GM19240 (cell line): ENCODE measurements around the gene ASTN1.
"Not testable (repeated sequence)": the region's sequence is repeated elsewhere in the genome, so short reads cannot be mapped to it uniquely, and the experiment has no call there.

Experiments used
- DNase-seq: peaks from one replicate; pipeline ENCODE4 v3.0.0; 2011; ENCODE audit warnings: low spot score; ENCODE audit not compliant: insufficient read length

ASTN1 gene

DNA sequence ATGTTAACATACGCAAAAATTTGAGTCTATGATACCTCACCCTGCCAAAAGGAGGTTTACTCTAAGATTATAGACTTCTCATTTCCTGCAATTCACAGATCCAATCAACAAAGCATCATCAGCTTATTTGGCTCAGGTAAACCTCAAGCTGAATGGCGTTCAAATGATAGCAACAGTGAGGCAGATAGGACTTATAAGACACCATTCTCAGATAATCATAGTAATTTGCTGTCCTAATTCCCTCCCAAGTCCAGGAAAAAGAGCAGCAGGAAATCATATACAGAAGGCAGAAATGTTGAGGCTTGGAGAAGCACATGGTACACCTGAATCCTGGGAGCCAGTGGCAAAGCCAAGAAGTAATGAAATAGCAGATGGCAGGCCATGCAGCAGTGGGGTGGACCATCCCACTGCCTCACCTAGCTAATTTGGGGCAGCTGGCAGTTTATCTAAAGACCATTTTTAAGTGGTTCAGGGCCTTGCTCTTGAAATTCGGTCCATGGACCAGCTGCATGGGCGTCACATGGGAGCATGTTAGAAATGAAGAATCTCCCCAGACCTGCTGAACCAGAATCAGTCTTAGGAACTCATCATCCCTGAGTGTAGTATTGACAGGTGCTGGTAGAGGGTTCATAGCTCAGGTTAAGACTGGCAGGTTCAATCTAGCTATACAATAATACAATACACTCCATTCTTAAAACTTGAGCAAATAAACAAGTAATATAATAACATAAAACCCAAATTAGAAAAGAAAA is 57.7 kb downstream of the ASTN1 start:
- DNase-seq: no peak

DNA sequence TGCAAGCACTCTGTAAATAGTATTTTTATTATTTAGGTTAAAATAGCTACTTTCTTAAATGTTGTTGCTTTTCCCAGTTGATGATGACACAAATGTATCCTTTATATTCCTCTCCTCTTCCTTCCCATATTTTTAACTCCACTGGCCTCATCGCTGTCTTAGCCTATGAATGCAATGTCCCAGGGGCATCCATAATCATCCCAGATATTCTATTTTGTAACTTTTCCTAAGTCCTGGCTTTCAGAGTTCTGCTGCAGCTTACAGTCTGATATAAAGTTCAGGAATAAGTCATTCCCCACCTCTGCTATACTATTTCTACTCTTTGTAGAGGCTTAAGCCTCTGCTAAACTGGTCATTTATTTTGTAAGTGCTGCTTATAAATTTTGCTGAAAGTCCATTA is 58.3 kb downstream of the ASTN1 start:
- no peak for DNase-seq

DNA sequence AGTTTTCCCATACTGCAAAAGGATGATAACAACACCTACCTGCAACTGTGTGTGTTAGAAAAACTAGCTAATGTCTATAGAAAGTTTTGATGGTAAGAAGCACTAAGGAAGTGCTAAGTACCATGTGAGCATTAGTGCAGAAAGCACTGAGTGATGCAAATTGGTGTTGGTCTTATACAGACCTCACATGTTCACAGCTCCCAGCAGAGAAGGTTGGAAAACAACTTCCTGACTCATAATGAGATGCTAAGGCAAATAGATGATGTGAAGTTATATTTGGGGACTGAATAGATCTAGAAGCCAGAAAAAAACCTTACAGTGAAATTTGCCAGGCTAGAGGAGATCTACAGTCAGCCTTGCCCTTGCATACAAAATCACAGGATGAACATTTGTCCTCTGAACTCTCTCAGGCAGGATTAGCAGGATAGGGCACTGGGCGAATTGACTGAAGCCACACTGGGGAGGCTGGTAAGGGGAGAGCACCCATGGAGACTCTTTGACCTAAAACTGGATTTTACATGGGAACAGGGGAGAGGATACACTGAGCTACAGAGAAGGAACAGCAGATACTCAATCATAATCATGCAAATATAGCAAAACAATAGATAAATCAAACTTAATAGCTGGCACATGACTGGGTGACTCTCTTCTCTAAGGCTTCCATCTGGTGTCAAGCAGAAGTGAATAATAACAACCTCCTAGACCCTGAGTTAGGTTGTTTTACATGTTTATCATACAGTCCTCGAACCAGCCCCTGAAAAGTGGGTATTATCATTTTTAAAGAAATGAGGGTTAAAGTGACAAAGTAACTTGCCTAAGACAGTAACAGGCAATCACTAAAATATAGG is 61.3 kb downstream of the ASTN1 start:
- DNase-seq: no peak

DNA sequence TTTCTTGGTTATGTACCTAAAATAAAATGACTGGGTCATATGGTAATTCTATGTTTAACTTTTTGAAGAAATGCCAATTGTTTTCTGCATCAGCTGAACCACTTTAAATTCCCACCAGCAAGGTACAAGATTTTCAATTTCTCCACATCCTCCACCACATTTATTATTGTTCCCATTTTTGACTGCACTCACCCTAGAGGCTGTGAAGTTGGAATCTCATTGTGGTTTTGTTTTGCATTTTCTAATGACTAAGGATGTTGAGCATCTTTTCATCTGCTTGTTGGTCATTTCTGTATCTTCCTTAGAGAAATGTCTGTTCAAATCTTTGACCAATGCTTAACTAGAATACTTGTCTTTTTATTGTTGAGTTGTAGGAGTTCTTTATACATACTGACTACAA is 72.5 kb downstream of the ASTN1 start:
- DNase-seq: no peak

DNA sequence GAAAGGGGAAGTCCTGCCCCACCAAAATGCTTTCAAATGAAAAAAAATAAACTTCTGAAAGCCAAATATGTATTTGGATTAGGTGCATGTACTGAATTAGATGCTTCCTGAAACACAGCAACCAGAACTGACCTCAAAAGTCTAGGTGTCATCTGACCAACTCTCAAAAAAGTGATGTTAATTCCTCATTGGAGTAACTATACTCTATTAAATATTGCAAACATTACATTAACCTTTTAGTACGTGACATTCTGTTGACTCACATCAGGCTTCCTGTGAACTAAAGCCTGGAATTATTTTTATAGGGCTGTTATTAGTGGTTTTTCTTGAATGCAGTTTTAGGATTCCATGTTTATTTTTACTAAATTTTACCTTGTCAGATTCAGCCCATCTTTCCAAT is 73.5 kb downstream of the ASTN1 start:
- DNase-seq: no peak

DNA sequence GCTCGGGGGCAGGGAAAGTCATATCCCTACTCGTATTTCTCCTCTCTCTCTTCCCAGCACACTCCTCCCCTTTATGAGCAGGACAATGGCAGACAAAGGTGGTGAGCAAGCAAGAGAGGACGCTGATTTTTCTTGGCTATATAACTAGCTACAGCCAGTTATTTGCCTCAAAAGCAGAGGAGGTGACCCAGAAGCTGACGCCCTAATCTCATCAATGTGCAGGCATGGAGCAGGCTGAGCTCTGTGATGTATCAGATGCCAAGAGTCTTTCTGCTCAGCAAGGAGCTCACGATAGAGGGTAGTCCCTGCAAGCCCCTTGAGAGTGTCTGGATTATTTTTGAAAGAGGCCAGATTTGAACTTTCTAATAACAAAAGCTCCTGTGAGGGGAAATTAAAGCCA is 75.5 kb downstream of the ASTN1 start:
- DNase-seq: no peak

DNA sequence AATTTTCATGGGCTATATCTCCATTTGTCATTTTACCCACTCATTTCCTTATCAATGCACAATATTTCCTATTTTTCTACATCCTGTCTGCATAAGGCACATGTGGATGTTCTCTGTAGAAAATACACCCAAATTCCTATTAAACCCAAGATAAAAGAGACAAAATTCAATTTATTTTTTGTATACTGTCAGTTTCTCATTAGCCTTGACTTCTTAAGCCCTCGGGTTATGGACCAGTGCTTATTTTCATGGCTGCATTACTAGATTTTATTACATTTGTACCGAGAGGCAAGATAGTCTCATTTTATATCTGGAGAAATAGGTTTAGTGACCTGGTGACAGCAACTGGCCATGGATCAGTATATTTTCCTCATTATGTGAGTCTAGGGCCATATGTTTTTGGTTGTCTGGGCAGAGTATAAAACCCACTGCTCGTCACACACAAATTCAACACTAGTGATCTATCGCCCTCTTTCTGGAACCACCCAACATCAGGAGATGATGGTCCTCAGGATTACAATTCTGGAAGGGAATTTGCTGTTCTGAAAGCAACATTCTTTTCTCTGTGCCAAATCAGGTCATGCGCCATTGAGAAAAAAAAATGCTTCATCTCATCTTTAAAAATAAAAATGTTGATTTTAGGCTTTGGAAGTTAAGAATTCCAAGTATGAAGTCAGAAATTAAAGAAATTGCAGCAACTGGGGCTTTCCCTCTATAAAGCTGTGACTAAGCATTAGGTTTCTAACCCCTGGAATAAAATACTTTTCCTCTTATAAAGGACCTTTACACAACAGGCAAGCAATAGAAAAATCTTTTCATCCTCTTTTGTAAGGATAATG is 81.4 kb downstream of the ASTN1 start:
- no peak for DNase-seq

DNA sequence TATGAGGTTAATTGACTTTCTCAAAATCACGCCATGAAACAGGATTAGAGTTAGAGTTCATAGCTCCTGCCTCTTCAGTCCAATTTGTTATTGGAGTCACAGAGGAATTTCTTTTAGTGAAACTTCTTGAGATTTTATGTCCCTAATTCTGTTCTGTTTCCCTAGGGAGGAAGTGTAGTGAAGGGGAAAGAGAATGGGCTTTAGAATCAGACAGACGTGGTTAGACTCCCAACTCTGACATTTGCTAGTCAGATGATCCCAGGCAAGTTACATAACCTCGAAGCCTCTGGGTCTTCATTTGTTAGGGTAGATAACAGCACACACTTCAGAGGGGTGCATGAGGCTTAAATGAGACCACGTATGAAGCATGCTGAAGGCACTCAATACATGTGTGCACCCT is 83.9 kb downstream of the ASTN1 start:
- no peak for DNase-seq

DNA sequence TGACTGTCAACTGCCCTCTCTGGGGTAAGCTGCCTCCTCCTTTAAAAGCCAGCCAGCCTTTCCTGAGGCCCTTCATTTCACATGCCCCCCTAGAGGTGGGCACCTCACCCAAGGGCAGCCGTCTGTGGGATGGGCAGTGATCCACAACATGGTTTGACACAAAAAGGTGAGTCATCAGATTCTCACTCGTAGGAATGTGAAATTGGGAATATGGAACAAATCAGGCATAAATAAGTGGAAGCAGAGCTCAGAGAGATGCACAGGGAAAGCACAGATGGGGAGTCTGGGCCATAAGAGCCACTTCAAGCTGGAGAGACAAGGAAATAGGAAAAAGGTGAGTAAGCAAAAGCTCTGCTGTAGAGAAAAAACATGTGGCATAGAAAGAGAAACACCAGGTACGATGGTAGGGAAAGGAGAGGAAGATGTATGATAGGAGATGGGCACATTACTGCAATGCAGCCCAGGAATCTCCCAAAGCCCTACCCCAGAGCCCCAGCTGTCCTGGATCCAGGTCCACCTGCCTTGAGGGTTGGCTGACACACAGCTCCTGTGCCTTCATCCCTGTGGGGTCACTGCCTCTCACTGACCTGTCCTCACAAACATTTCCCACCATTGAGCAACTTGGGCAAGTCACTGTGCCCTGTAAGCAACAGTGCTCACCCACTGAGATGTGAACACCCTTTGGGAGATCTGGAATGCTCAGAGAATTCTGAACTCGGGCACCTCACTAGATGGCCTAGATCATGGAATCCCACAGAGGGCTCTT is 86.6 kb downstream of the ASTN1 start:
- no peak for DNase-seq

DNA sequence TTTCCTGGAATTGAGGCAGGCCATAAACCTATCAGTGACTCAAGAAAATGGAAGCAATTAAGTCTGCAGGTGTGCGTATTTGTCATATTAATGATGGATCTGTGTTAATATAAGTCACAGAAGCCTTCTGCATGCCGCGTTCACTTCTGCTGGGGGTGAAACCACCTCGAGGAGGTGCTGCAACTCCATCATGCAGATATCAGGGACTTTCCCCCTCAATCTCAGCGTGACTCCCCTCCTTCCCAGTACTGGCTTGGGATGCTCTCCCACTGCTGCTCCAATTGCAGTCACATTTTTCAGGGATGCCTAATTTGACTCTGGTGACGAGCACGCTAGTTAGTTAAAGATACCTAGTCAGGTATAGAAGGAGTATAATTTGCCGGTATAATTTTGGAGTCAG is 87.5 kb downstream of the ASTN1 start:
- no peak for DNase-seq

DNA sequence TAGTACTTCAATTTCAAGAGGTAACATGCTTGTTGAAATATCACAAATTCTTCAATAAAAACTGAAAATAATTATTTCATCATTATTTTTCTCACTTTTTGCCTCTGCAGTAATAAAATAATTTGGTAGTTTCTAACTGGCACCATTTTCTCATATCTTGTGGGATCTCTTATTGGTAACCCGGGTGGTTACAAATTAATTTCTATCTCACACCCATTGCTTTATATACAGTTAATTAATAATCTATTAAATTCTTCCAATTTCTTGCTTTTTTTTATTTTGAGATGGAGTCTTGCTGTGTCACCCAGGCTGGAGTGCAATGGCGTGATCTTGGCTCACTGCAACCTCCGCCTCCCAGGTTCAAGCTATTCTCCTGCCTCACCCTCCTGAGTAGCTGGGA is 89.7 kb downstream of the ASTN1 start:
- DNase-seq: not testable (repeated sequence)

DNA sequence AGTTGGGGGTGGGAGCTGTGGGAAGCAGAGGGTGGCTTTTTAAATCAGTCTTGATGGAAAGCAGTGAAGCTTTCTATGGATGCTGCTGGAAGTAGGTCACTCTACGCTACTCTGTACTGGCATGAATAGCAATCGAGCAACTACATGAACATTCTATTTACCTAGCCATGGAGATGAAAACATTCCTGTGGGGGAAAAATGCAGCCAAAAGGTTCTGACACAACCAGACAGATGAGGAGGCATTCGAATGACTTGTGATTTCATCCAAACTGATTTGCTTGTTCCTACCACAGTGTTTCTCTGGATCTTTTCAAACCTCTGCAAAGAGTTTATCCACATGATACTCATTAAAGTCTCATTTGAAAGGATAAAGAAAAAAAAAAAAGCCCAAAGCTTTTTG is 95.0 kb downstream of the ASTN1 start:
- DNase-seq: no peak

DNA sequence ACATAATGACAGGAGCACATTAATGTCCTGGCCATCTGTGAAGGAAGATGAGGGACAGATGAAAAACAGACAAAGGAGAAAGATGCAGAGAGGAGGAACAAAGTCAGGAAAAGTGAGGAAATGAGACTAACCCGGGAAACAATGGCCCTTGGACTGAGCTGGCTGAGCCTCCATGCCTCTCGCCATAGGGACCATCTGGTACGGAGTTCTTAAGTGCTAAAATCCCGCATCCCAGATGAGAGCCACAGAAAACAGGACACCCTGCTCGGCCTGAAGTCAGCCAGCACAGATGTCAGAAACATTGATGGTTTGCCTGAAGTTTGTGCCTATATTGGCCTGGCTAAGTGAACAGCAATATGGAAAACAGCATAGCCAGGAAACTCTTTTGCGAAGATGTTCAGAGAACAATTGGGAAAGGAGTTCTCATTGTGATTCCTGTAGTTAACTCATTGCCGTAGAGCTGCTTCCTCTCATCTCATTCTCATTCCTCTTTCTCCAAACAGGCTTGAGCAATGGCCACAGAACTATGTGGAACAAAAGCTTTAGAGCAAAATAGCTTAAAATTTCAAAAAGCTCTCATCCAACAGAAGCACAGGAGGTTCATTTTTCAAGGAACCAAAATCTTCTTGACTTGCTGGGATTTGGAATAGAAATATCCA is 96.6 kb downstream of the ASTN1 start:
- DNase-seq: no peak

DNA sequence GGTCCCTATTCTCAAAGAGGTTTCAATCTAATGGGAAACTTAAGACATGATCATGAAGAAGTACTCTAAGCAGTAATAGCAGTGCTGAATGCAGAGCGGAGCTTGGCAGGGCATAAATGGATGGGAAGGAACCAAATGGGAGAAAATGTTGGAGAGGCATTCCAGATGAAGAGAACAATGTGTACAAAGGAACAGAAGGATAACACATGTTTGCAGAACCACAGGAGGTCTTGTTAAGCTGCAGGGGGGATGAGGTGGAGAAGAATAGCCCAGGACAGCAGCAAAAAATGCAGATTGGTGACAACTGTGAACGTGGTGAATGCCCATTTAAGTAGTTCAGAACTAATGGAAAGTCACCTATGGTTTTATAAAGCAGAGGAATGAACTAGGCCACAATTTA is 99.1 kb downstream of the ASTN1 start:
- no peak for DNase-seq

DNA sequence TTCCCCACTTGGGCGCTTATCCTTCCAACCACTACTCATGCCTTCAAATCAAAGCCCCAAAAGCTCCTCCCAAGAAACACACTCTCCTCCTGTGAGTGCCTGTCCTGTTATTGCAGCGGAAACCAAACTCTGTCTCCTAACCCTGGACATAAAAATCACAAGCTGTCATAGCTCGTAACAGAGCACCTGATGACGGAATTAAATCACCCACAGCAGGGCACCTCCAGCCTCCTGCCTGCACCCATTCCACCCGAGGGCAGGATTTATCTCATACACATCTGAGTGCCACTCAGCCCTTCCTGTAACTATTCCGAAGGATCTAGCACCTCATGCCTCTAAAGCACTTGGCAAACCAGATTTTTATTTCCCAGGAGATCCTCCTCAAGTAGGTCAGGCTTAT is 100.9 kb downstream of the ASTN1 start:
- DNase-seq: no peak

DNA sequence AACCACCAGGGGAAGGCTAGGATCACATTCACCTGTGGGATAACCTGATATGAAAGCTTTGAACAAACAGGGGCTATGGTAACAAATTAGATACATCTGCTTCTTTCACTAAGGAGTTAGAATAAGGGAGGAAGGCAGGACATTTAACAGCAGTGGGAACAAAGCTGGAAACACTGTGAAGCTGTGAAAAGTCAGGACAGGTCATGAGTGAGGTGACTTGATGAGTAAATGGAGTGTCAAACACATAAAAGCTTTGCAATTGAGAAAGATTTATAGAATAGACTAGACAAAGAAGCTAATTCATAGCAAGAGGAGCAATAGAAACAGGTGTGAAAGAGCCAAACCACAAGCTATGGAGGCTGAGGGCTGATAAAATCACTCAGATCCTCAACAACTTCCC is 110.0 kb downstream of the ASTN1 start:
- DNase-seq: no peak

DNA sequence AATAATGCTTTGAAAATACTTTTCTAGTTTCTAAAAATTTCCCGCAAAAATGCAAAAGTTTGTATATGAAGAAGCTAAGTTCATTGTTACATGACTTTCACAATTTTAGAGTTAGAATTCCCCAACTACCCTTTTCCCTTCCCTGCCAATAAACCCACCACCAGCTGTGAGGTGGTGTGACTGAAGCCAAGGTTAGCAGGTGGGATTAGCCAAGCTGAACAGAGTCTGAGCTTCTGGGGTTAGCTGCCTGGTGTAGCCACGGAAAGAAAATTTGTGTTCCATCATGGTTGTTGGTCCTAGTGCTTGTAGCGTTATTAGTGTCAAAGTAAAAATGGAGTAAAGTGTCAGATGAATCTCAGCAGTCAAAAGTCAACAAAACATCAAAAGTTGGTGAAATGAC is 110.9 kb downstream of the ASTN1 start:
- DNase-seq: no peak

DNA sequence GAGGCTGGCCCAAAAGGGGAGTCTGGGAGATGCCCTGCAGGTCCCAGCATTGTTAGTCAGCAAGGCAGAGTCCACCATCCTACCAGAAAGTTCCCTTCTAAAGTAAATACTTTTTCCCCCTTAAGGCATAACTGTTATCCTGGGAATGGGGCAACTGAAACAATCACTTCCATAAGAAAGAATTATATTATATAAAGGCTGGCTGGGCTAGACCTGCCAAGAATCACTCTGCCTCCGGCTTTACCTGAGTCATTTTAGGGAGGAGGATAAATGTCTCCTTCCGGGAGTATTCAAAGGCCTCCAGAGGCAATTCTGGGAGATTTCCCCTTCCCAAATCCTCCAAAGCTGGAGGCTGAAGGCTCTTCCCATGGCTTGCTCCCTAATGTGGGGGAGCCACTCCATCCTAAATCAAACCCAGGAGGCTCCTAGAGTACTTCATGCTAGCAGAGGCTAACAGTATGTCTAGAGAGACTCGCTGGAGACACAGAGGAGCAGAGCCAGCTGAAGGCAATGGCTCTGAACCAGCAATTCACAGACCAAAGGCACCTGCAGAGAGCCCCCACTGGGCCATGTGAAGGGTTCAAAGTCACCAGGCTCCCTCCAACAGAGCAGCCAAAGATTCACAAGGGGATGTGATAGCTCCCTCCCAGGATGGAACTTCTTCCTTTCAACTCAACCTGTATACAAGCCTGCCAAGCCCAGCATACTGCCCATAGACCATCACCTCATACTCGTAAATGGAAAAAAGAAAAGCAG is 116.0 kb downstream of the ASTN1 start:
- no peak for DNase-seq

DNA sequence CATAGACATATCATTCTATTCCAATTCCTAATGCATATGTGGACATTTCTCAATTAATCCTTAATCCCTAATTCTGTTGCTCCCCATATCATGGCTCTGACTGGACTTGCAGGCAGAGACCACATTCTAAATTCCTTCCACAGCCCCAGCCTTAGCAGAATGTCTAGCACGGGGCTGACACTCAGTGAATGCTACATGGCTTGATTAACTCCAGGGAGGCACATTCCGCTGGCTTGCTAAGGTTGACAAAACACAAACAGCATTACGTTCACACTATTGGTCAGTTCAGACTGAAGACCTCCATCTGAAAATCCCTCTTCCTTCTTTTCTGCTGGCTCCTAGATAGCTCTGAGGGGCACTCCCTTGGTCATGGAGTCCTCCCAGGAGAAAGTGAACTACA is 119.4 kb downstream of the ASTN1 start:
- DNase-seq: no peak

DNA sequence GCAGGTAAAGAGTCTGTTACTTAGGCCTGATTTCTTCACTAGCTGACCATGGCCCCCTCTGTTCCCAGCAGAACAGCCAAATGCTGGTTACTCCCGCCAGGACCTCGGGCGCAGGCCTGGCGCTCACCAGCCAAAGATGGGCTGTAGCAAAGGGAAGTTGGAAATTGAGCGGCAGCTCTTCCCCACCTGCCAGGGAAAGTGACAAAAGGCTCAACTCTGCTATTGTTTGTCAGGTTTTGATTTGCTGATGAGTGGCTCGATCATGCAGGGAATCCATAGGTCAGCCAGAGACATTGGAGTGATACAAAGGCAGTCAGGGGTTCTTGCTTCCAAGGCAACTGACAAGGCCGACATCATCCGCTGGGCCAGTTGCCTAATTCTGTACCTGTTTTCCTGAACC is 120.1 kb downstream of the ASTN1 start:
- no peak for DNase-seq
